Measurements from ENCODE around the gene TPPP.

TPPP gene

DNA sequence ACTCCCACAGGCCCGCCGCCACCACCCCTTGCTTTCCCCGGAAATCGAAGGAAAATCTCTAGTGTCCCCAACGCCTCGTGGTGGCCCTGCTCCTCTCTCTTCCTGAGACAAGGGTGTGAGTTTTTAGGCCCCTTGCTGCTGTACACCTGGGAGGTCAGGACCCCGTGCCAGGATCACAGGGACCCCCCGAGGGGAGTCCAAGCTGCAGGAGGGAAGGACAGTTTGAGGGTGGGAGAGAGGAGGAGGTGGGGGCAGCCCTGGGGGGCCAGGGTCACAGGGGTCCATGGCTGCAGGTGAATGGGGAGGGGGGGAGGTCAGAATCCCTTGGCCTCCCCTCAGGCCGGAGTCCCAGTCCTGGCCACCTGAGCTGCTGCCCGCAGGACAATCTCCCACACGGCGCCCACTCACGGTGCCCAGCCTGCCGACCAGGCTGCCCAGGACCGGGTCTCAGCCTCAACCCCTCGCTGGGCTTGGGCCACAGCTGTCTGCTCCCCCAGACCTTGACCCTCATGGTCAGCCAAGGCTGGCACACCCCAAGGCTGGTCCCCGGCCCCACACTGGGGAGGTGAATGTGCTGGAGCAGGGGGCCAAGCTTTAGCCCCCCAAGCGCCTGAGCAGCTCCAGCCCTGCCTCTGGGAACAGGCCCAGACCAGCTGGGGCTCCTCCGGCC is 19.9 kb downstream of the TPPP start:
- no peak for DNase-seq (ENCODE audit: low read depth in 2 of 2)
- H3K4me3 ChIP-seq (replicated peaks in 1 of 2; ENCODE audit: low read depth in 2 of 2, low read length in 2 of 2), result no peak overlapping the region
- no peak for TF ChIP-seq CTCF (IDR thresholded peaks at IDR 0.05; ENCODE audit: low read depth, low read length)

DNA sequence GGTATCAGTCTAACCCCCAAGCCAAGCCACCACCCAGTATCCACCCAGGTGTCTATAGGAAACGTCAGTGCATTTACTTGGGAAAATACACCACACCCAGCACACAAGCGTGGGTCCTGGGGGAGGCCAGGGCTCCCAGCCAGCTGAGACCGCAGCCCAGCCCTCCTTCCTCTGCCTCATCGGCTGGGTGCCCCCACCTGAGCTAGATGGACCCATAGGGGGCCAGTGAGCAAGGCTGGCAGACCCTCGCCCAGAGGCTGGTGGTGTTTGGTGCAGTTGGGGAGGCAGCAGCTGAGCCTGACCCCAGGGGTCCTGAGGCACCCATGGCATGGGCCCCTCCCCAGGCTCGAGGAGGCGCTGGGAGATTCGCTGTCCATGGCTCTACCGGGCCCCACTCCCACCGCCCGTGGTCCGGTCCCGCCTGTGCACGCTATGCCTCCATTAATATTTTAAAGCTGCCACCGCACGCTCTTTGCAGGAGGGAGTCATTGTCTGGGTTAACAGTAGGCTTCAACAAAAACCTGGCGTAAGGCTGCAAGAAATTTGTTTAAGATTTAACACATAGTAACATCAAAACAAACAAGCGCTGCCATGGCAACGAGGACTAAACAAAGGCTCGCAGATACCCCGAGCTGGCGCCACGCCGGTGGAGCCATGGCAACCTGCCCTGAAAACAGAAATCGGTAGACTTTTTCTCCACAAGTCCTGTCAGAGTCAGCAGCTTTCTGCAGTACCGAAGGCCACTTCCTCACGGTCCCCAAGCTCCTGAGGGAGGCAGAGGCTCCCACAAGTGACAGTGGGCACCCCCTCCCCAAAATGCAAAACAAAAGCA is 20.6 kb downstream of the TPPP start:
- H3K4me3 ChIP-seq (replicated peaks in 1 of 2; ENCODE audit: low read depth in 2 of 2, low read length in 2 of 2), result no peak overlapping the region
- DNase-seq (ENCODE audit: low read depth in 2 of 2), result peak; percentile 90 to 93
- no peak for TF ChIP-seq CTCF (IDR thresholded peaks at IDR 0.05; ENCODE audit: low read depth, low read length)

DNA sequence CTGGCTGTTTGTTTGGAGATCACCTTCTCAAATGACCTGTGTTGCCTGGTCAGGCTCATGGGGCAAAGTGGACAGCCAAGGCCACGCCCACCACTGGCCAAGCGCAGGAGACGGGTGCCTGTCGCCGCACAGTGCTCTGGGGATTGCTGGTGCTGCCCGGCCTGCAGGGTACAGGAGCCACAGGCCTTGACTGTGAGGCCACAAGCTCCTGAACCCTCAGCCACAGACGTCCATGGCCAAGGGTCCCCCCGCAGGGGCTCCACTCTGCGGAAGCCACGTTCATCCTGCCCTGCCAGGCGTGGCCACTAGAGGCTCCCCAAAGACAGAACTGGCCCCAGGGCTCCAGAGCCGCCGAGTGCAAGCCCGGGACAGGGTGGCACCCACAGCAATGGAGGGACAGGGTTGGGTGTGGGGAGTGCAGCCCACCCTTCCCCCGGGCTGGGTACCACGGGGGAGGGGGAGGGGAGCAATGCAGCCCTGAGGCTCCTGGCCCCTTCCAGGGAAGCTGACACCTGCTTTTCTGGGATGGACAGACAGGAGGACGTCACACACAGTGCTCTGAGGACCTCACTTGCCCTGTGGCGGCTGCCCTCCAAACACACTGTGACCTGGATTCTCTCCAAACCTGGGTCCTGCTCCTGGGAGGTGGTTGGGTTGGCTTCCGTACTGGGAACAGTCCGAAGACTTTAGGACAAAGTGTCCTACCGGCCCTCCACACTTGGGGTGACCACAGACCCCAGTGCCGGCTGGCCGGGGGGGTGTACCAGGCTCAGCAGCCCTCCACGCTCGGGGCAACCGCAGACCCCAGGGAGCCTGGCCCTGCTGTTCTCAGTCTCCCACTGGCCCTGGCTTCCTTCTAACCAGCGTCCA is 21.5 kb downstream of the TPPP start:
- H3K4me3 ChIP-seq (replicated peaks in 1 of 2; ENCODE audit: low read depth in 2 of 2, low read length in 2 of 2), result peak overlapping the region in 1 of 2 donors; percentile 30
- TF ChIP-seq CTCF (IDR thresholded peaks at IDR 0.05; ENCODE audit: low read depth, low read length), result peak; percentile 96
- DNase-seq (ENCODE audit: low read depth in 2 of 2), result peak; percentile 62 to 66

DNA sequence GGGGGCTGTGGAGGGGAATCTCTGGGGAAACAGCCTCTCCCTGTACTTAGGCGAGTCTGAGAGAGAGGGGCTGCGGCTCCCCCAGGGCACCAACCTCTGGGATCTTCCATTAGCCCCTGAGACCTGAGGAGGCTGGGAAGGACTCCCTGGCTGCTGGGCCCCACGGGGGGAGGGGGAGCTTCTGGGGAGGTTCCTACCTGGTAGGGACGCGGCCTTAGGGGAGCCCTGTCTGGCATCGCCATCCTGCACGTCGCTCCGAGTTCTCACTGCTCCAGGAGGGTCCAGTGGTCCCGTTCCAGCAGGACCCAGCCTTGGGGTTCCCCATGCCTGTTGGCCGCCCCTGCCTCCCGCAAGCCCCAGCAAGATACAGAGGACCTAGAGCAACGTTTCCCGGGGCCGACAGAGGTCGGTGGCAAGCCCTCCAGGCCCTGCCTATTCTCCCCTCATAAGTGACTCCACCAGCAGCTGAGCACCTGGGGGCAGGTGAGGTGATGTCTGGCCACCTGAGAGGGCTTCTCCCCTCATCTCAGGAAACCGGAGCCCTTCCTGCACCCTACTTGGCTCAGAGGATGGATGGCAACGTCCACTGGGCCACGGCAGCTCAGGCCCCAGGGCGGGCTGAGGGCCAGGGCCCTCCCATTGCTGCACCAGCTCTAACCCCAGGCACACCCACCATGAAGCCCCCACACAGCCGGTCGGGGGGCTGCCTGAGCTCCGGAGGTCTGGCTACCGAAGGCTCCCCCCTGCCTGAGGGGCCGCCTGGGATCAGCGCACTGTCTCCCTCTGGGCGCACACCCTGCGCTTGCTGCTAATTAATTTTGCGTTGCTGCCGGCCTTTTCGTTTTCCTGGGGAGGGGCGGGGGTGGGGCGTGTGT is 22.5 kb downstream of the TPPP start:
- no peak for TF ChIP-seq CTCF (IDR thresholded peaks at IDR 0.05; ENCODE audit: low read depth, low read length)
- no peak overlapping the region for H3K4me3 ChIP-seq (replicated peaks in 1 of 2; ENCODE audit: low read depth in 2 of 2, low read length in 2 of 2)
- no peak for DNase-seq (ENCODE audit: low read depth in 2 of 2)

DNA sequence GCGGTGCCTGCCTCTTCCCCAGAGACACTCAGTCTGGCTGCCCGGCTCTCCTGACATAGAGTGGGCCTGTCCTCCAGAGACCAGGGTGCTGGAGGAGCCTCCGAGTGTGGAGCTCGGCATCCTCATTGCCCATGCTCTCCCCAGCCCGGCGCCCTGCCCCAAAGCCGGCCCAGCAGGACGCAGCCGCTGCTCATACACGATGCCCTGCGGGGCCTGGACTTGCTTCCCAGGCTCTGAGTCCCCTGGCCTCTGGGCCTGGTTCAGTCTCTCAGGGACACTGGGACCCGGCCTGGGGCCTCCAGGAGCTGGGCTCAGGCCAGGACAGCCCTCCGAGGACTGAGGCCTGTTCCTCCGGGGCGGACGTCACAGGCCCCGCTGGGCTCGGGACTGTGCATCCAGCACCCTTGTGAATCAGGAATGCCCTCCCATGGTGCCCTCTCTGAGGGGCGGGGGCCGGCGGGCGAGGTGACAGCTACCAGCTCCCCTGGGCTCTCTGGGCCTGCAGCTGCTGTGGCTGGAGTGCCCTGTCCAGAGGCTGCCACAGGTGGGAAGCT is 23.2 kb downstream of the TPPP start:
- TF ChIP-seq CTCF (IDR thresholded peaks at IDR 0.05; ENCODE audit: low read depth, low read length), result no peak
- DNase-seq (ENCODE audit: low read depth in 2 of 2), result no peak
- H3K4me3 ChIP-seq (replicated peaks in 1 of 2; ENCODE audit: low read depth in 2 of 2, low read length in 2 of 2), result no peak overlapping the region

Measured in cardiac fibroblast (primary cell).